H54 (cell line): ENCODE results near the gene QPRT.
"Not testable (repeated sequence)": the region's sequence is repeated elsewhere in the genome, so short reads cannot be mapped to it uniquely, and the experiment has no call there.

Source experiments
- DNase-seq: peaks from one replicate; pipeline ENCODE4 v3.0.0; 2011; ENCODE audit warnings: low spot score, mixed read lengths; ENCODE audit not compliant: insufficient read length
- FAIRE-seq: peaks from 3 replicates; lab custom pipeline; 2011; peaks lifted over from hg19 to GRCh38; lab: Jason Lieb, UNC
- POLR2A ChIP-seq: IDR thresholded peaks from 2 replicates; pipeline ENCODE4 v1.6.1; 2011; ENCODE audit warnings: low read depth, mild to moderate bottlenecking, low read length

QPRT gene

DNA sequence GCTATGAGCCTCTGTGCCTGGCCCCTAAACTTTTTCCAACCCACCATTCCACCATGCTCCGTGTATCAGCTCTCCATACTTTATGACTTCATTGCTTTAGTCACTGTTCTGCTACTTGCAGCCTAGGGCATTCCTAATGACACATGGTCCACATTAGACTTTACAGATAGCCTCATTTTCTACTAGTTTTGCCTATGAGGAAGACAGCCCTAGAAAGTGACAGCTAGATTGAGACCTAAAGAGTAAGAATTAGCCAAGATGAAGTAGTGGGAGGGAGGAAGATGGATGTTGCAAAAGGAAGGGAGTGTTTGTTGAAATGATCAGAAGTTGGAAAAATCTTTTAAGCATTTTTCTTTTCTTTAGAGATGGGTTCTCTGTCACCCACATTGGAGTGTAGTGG, 55.8 kb downstream of the QPRT start:
- TF ChIP-seq POLR2A: no peak
- FAIRE-seq (no peak), DNase-seq (no peak)

DNA sequence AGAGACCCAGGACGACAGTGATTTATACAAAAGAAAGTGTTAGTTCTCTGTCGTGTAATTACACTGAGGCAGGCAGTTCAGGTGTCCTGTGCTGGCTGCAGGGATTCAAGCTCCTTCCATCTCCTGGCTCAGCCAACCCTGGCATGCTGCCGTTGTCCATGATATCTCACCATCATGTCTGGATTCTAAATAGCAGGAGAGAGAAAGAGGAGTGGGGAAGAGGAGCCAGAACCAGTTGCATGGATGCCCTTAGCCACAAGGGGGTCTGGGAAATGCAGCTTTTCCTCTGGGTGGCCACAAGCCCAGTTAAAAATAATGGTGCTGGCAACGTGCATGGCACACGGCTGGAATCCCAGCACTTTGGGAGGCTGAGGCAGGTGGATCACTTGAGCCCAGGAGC, 57.1 kb downstream of the QPRT start:
- no peak for TF ChIP-seq POLR2A
- FAIRE-seq: no peak
- no peak for DNase-seq

DNA sequence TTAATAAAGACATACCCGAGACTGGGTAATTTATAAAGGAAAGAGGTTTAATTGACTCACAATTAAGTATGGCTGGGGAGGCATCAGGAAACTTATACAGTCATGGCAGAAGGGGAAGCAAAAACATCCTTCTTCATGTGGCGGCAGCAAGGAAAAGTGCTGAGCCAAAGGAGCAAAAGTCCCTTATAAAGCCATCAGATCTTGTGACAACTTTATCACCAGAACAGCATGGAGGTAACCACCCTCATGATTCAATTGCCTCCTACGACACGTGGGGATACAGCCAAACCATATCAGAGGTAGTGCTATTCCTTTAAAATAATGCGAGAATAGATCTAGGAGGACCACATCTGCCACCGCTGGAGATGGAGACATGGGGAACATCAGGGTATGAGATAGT, 57.8 kb downstream of the QPRT start:
- no peak for FAIRE-seq
- DNase-seq: no peak
- TF ChIP-seq POLR2A: no peak

DNA sequence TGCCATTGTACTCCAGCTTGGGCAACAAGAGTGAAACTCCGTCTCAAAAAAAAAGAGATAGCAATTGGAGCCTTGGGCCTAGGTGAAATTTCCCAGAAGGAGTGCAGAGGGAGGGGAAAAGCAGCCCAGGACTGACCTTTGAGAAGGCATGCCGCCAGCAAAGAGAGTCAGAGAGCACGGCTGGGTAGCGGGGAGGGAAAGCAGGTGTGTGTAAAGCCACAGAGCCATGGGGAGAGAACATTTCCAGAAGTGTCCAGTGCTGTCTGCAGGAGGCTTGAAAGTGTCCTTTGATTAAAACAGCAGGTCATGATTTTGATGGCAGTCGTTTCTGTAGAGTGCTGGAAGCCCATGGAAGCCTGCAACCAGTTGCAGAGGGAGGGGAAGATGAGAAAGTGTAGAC, 58.7 kb downstream of the QPRT start:
- no peak for TF ChIP-seq POLR2A
- DNase-seq (no peak), FAIRE-seq (no peak)

DNA sequence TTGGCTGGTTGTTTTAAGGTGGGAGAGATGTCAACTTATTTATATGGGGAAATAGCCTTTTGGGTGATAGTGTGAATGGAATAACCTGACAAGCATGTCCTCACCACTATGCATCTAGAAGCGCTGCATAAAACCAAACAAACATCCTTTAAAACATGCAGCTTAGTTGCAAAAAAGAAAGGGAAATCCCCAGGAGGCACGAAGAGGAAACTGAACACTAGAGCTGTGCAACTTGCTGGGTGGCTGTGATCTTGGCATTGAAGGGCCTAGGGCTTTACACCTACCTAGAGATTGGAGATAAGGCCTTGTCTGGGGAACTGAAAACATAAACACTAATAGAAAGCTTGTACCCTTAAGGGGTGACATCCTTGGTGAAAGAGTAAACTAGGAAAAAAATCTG, 59.5 kb downstream of the QPRT start:
- no peak for TF ChIP-seq POLR2A
- DNase-seq (no peak), FAIRE-seq (no peak)

- not testable (repeated sequence) for DNase-seq, FAIRE-seq
These were observed 61.1 kb downstream of the QPRT start for GRCh38 chr16:29739927-29740629.

DNA sequence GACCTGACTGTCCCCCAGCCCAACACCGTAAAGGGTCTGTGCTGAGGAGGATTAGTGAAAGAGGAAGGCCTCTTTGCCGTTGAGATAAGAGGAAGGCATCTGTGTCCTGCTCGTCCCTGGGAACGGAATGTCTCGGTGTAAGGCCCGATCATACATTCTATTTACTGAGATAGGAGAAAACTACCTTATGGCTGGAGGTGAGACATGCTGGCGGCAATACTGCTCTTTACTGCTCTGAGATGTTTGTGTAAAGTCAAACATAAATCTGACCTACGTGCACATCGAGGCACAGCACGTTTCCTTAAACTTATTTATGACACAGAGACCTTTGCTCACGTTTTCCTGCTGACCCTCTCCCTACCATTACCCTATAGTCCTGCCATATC, 61.6 kb downstream of the QPRT start:
- not testable (repeated sequence) for FAIRE-seq, DNase-seq

GRCh38 chr16:29742683-29743275, 63.8 kb downstream of the QPRT start:
- DNase-seq (no peak), FAIRE-seq (no peak)
- TF ChIP-seq POLR2A: no peak

- TF ChIP-seq POLR2A: no peak
- FAIRE-seq (no peak), DNase-seq (no peak)
These were observed 64.5 kb downstream of the QPRT start for GRCh38 chr16:29743475-29743826.

DNA sequence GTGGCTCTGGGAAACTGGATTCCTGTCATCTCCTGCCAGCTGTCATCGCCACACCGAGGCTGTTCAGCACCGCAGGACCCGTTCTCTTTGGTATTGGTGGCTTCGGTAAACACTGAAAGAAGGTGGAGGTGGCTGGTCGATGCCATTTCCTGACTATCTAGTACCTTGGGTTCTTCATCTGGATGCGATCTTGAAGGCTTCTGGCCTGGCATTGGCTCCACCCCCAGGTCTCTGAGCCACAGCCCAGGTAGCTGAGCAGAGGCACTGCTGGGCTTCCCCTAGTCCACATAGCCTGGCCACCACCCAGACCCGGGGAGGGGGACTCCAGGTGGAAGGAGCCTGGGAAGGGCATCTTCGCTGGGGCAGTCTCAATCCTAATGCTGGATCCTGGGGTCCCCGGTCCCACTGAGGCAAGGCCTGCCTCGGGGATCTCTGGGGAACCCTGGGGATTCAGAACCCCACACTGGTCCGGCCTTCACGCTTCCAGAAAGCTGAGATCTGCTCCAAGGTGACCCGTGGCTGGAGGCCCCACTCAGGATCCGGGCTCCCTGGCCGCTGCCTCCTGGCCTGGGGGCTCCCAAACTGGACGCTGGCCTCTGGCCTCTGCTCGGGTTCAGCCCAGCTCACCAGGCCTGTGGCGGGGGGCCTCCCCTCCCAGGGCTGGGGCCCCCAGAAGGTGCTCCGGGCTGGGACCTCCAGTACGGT, 65.0 kb downstream of the QPRT start:
- DNase-seq (no peak), FAIRE-seq (no peak)
- TF ChIP-seq POLR2A: no peak

- DNase-seq (no peak), FAIRE-seq (no peak)
- no peak for TF ChIP-seq POLR2A
These were observed 65.6 kb downstream of the QPRT start for GRCh38 chr16:29744541-29745101.

- no peak for TF ChIP-seq POLR2A
- DNase-seq: no peak
- no peak for FAIRE-seq
These were observed 66.3 kb downstream of the QPRT start for GRCh38 chr16:29745121-29745852.

DNA sequence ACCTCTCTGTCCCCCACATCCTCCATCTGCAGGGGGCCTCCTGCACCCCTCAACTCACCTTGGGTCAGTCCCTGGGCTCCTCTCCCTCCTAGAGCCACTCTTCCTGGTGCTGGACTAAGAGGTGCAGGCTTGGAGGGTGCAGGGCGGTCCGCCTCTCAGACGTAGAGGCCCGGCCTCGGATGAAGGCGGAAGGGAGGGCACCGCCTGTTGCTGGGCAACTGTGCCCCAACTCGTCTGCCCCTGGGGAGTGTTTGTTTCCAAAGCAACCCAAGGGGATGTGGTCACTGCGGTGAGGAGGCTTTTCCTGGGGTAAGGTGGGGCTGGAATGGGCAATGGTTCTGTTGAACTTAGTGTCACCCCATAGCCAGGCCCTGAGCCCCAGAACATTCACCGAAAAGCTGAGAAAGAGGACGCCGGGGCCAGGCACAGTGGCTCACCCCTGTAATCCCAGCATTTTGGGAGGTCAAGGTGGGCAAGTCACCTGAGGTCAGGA, 66.9 kb downstream of the QPRT start, which contains the start of gene C16orf54:
Gene C16orf54, minus strand, starts transcription at position 138 of the 493 bp plus-strand sequence. CDS start 1,039 bp downstream, outside the sequence.
- TF ChIP-seq POLR2A: no peak
- DNase-seq (no peak), FAIRE-seq (no peak)

DNA sequence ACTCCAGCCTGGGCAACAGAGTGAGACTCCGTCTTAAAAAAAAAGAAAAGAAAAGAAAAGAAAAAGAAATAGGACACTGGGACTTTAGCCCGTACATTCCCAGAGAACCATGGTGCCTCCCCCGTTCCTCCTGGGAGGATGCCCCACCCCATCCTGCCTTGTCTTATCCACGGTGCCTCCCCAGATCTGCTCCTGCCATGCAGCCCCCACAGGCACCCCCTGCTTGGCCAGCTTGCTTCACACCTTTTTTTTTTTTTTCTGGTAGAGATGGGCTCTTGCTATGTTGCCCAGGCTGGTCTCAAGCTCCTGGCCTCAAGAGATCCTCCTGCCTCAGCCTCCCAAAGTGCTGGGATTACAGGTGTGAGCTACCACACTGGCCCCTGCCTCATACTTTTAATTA, 67.5 kb downstream of the QPRT start:
- DNase-seq, FAIRE-seq: not testable (repeated sequence)
